ENCODE results near the gene LPP. TPM values are rescaled to one million over a fixed set of nuclear protein-coding genes. Genes with fewer than 3 reads are reported as not detected.

LPP gene
- total RNA-seq, 1 experiment from 2014 or later: 0.04 TPM

- Histone ChIP-seq H3K36me3 (no peaks in the 10 kb centered on the region), H3K27ac (no peak overlapping the region), H3K4me1 (no peaks in the 10 kb centered on the region), H3K27me3 (no peaks in the 10 kb centered on the region), H3K9me3 (replicated peaks) (no peaks in the 10 kb centered on the region), H3K4me3 (no peak overlapping the region)
- no peak for DNase-seq
Observed at GRCh38 chr3:188362405-188362831, 208.5 kb downstream of the LPP start.

GRCh38 chr3:188365184-188365583 is 211.2 kb downstream of the LPP start:
- Histone ChIP-seq H3K9me3 (replicated peaks) (no peaks in the 10 kb centered on the region), H3K4me3 (no peak overlapping the region), H3K36me3 (no peaks in the 10 kb centered on the region), H3K27ac (no peak overlapping the region), H3K27me3 (no peaks in the 10 kb centered on the region), H3K4me1 (no peaks in the 10 kb centered on the region)
- DNase-seq: no peak

GRCh38 chr3:188365988-188366698 is 212.2 kb downstream of the LPP start:
- H3K4me1 ChIP-seq: no peaks in the 10 kb centered on the region
- H3K4me3 ChIP-seq: no peak overlapping the region
- no peaks in the 10 kb centered on the region for H3K9me3 ChIP-seq (replicated peaks)
- no peaks in the 10 kb centered on the region for H3K27me3 ChIP-seq
- H3K36me3 ChIP-seq: no peaks in the 10 kb centered on the region
- no peak for DNase-seq
- no peak overlapping the region for H3K27ac ChIP-seq

- Histone ChIP-seq H3K4me1 (no peaks in the 10 kb centered on the region), H3K27ac (no peak overlapping the region), H3K4me3 (no peak overlapping the region), H3K36me3 (no peaks in the 10 kb centered on the region), H3K9me3 (replicated peaks) (no peaks in the 10 kb centered on the region), H3K27me3 (no peaks in the 10 kb centered on the region)
- no peak for DNase-seq
Observed at GRCh38 chr3:188367678-188368077, 213.7 kb downstream of the LPP start.

GRCh38 chr3:188369526-188369925 is 215.6 kb downstream of the LPP start:
- Histone ChIP-seq H3K9me3 (replicated peaks) (no peaks in the 10 kb centered on the region), H3K4me1 (no peaks in the 10 kb centered on the region), H3K36me3 (no peaks in the 10 kb centered on the region), H3K4me3 (no peak overlapping the region), H3K27ac (no peak overlapping the region), H3K27me3 (no peaks in the 10 kb centered on the region)
- DNase-seq: no peak

- no peaks in the 10 kb centered on the region for H3K4me1 ChIP-seq
- DNase-seq: no peak
- no peaks in the 10 kb centered on the region for H3K9me3 ChIP-seq (replicated peaks)
- H3K4me3 ChIP-seq: no peak overlapping the region
- no peaks in the 10 kb centered on the region for H3K36me3 ChIP-seq
- no peak overlapping the region for H3K27ac ChIP-seq
- no peaks in the 10 kb centered on the region for H3K27me3 ChIP-seq
Observed at GRCh38 chr3:188370081-188370830, 216.3 kb downstream of the LPP start.

GRCh38 chr3:188378786-188379185 is 224.8 kb downstream of the LPP start:
- H3K36me3 ChIP-seq: no peaks in the 10 kb centered on the region

GRCh38 chr3:188380252-188380651 is 226.3 kb downstream of the LPP start:
- H3K27me3 ChIP-seq: no peaks in the 10 kb centered on the region
- no peaks in the 10 kb centered on the region for H3K36me3 ChIP-seq
- no peak overlapping the region for H3K27ac ChIP-seq
- H3K4me3 ChIP-seq: no peak overlapping the region
- no peaks in the 10 kb centered on the region for H3K4me1 ChIP-seq
- no peaks in the 10 kb centered on the region for H3K9me3 ChIP-seq (replicated peaks)
- DNase-seq: no peak

More at GRCh38 chr3:188378786-188379185, 224.8 kb downstream of the LPP start:
- H3K9me3 ChIP-seq (replicated peaks): no peaks in the 10 kb centered on the region
- no peak overlapping the region for H3K27ac ChIP-seq
- no peaks in the 10 kb centered on the region for H3K4me1 ChIP-seq
- H3K27me3 ChIP-seq: no peaks in the 10 kb centered on the region
- no peak overlapping the region for H3K4me3 ChIP-seq
- DNase-seq: no peak

GRCh38 chr3:188380722-188381121 is 226.8 kb downstream of the LPP start:
- no peak for DNase-seq
- H3K36me3 ChIP-seq: no peaks in the 10 kb centered on the region
- H3K27me3 ChIP-seq: no peaks in the 10 kb centered on the region

GRCh38 chr3:188383748-188384147 is 229.8 kb downstream of the LPP start:
- no peaks in the 10 kb centered on the region for H3K4me1 ChIP-seq
- H3K9me3 ChIP-seq (replicated peaks): no peaks in the 10 kb centered on the region
- DNase-seq: no peak
- H3K27me3 ChIP-seq: no peaks in the 10 kb centered on the region
- H3K27ac ChIP-seq: no peak overlapping the region
- no peak overlapping the region for H3K4me3 ChIP-seq
- H3K36me3 ChIP-seq: no peaks in the 10 kb centered on the region

More at GRCh38 chr3:188380722-188381121, 226.8 kb downstream of the LPP start:
- Histone ChIP-seq H3K27ac (no peak overlapping the region), H3K9me3 (replicated peaks) (no peaks in the 10 kb centered on the region), H3K4me3 (no peak overlapping the region), H3K4me1 (no peaks in the 10 kb centered on the region)

GRCh38 chr3:188385295-188385694 is 231.3 kb downstream of the LPP start:
- no peaks in the 10 kb centered on the region for H3K27me3 ChIP-seq
- no peak overlapping the region for H3K4me3 ChIP-seq
- H3K9me3 ChIP-seq (replicated peaks): no peaks in the 10 kb centered on the region
- DNase-seq: no peak
- no peaks in the 10 kb centered on the region for H3K4me1 ChIP-seq
- H3K27ac ChIP-seq: no peak overlapping the region
- no peaks in the 10 kb centered on the region for H3K36me3 ChIP-seq

GRCh38 chr3:188389711-188390342 is 235.9 kb downstream of the LPP start:
- Histone ChIP-seq H3K27ac (no peak overlapping the region), H3K27me3 (no peaks in the 10 kb centered on the region), H3K36me3 (no peaks in the 10 kb centered on the region), H3K9me3 (replicated peaks) (no peaks in the 10 kb centered on the region), H3K4me3 (no peak overlapping the region), H3K4me1 (no peaks in the 10 kb centered on the region)
- no peak for DNase-seq

- Histone ChIP-seq H3K4me3 (no peak overlapping the region), H3K4me1 (no peaks in the 10 kb centered on the region), H3K27me3 (no peaks in the 10 kb centered on the region), H3K36me3 (no peaks in the 10 kb centered on the region), H3K9me3 (replicated peaks) (no peaks in the 10 kb centered on the region), H3K27ac (no peak overlapping the region)
- DNase-seq: no peak
Observed at GRCh38 chr3:188390343-188390718, 236.4 kb downstream of the LPP start.

GRCh38 chr3:188390775-188391443 is 237.0 kb downstream of the LPP start:
- H3K36me3 ChIP-seq: no peaks in the 10 kb centered on the region
- no peak for DNase-seq
- H3K9me3 ChIP-seq (replicated peaks): no peaks in the 10 kb centered on the region
- H3K4me1 ChIP-seq: no peaks in the 10 kb centered on the region
- H3K27ac ChIP-seq: no peak overlapping the region
- H3K27me3 ChIP-seq: no peaks in the 10 kb centered on the region
- H3K4me3 ChIP-seq: no peak overlapping the region

GRCh38 chr3:188391592-188391991 is 237.6 kb downstream of the LPP start:
- Histone ChIP-seq H3K4me3 (no peak overlapping the region), H3K36me3 (no peaks in the 10 kb centered on the region), H3K4me1 (no peaks in the 10 kb centered on the region)

More at GRCh38 chr3:188391592-188391991, 237.6 kb downstream of the LPP start:
- no peak overlapping the region for H3K27ac ChIP-seq
- H3K27me3 ChIP-seq: no peaks in the 10 kb centered on the region
- H3K9me3 ChIP-seq (replicated peaks): no peaks in the 10 kb centered on the region
- no peak for DNase-seq

Data from SJCRH30 (cell line).